GM18909 (cell line): ENCODE data around the gene MVB12B.
"Not testable (repeated sequence)": the region's sequence is repeated elsewhere in the genome, so short reads cannot be mapped to it uniquely, and the experiment has no call there.

Source experiments
- ATAC-seq: cut with Tn5 transposase; IDR thresholded peaks from one replicate; pipeline ENCODE4 v1.9.1; 2021; ENCODE audit warnings: mild to moderate bottlenecking; ENCODE audit not compliant: unreplicated experiment, poor library complexity

The MVB12B gene

GRCh38 chr9:126548312-126548711, 221.7 kb downstream of the MVB12B start:
- no peak for ATAC-seq

GRCh38 chr9:126549246-126550006, 222.8 kb downstream of the MVB12B start:
- ATAC-seq, result no peak

GRCh38 chr9:126550891-126551351, 224.3 kb downstream of the MVB12B start:
- ATAC-seq, result no peak

- ATAC-seq, result no peak
These were observed 225.2 kb downstream of the MVB12B start for GRCh38 chr9:126551812-126552211.

GRCh38 chr9:126554292-126554691, 227.7 kb downstream of the MVB12B start:
- no peak for ATAC-seq

- ATAC-seq, result not testable (repeated sequence)
These were observed 228.8 kb downstream of the MVB12B start for GRCh38 chr9:126555421-126555820.
